IPS DF 6.9 (cell line): ENCODE measurements around the gene ZNF584.

Experiments
- DNase-seq: peaks from one replicate; pipeline ENCODE4 v3.0.0-alpha.2; 2013; ENCODE audit warnings: low read depth, low spot score
- H3K27ac ChIP-seq: one replicate; pipeline ENCODE4 v1.5.1; 2013; ENCODE audit warnings: low read length, control low read depth
- H3K27me3 ChIP-seq: 2 replicates; pipeline ENCODE4 v1.6.1; 2013; ENCODE audit warnings: mild to moderate bottlenecking, low read length; ENCODE audit not compliant: control insufficient read depth, insufficient read depth
- H3K36me3 ChIP-seq: 2 replicates; pipeline ENCODE4 v1.6.1; 2013; ENCODE audit warnings: low read length; ENCODE audit not compliant: control insufficient read depth, insufficient read depth
- H3K4me1 ChIP-seq: 2 replicates; pipeline ENCODE4 v1.6.1; 2013; ENCODE audit warnings: low read length; ENCODE audit not compliant: control insufficient read depth, insufficient read depth
- H3K4me3 ChIP-seq: 2 replicates; pipeline ENCODE4 v1.5.1; 2013; ENCODE audit warnings: mild to moderate bottlenecking, low read length
- H3K9me3 ChIP-seq: 2 replicates; pipeline ENCODE4 v1.6.1; 2013; ENCODE audit warnings: low read length, inconsistent platforms; ENCODE audit not compliant: control insufficient read depth, insufficient read depth
- WGBS: extraction: QIAGEN DNeasy Blood & Tissue Kit; methylation state at CpG from one replicate; pipeline ENCODE4 v1.1.7; 2013; ENCODE audit warnings: mixed read lengths, missing lambda C conversion rate; ENCODE audit not compliant: insufficient read length, insufficient coverage; 5-methylcytosine and 5-hydroxymethylcytosine counted together

ZNF584 gene

DNA sequence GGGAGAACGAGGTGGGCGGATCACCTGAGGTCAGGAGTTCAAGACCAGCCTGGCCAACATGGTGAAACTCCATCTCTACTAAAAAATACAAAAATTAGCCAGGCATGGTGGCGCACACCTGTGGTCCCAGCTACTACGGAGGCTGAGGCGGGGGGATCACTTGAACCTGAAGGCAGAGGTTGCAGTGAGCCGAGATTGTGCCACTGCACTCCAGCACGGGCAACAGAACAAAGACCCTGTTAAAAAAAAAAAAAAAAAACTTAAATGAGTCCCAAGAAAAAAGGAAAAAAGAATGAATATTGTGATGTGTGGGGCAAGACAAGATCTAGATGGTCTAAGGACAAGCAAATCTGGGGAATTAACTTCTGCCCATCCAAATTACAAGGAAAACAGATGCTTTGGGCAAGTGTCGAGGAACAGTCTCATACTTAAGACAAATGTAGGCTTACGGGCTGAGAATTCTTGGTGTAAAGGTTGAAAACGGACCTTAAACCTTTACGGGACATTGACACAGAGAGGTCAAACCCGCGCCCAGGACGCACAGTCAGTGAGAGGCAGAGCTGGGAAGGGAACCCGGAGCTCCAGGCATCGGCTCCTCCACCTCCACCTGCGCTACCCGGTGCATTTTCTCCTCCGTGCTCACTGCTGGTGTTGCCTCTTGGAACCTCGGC is 57.8 kb downstream of the ZNF584 start:
- Histone ChIP-seq H3K27me3 (no peaks in the 10 kb centered on the region), H3K27ac (no peak overlapping the region), H3K36me3 (peaks cover 5% of the 10 kb centered on the region; the same call in 1 of the 2 replicates), H3K4me3 (peak overlapping the region; percentile 23; the same call in 1 of the 2 replicates), H3K9me3 (no peaks in the 10 kb centered on the region), H3K4me1 (no peaks in the 10 kb centered on the region)
- no CpG with 5 or more reads among the region's 20 CpGs for WGBS
- DNase-seq, result no peak

DNA sequence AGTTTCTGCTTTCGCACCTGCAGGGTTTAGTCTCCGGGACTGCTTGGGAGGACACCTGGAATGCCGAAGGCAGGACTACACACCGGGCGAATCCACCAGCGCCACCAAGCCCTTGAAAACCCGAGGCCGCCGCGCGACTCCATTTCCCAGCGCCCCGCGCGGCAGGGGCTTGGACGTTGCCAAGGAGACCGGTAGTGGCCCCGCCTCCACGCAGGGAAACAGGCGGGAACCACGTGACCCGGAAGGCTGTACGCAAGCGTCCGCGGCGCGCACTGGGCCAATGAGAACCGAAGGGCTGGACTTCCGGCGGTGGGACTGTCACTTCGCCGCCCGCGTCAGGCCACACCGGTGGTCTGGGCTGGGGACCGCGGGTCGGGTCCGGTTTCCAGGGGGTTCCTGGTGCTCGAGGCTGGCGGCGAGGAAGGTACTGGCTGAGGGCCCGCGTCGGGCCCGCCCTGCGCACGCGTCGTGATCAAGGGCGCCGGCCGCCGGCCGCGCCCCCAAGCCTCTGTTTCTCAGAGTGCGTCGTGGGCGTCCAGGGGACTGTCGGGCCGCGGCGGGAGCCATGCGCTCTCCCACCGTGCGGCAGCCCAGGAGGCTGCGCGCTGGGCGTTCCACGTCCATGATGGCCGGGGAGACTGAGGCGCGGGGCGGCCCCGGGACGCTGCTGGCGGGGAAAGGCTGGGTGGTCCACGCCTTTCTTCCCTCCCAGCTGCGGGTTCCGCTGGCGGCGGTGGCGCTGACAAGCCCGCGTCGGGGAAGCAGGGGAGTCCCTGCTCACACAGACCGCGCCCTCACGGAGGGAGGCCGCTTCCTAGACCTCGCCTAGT is 58.5 kb downstream of the ZNF584 start, which contains the start of gene ZNF324:
Gene ZNF324 (plus strand): TSS at position 321 of the 830 bp plus-strand sequence. CDS start 2,106 bp downstream, outside the sequence.
- Histone ChIP-seq H3K27me3 (no peaks in the 10 kb centered on the region), H3K4me1 (no peaks in the 10 kb centered on the region), H3K4me3 (peak within 1 kb of the TSS; percentile 66), H3K36me3 (peaks cover 10% of the 10 kb centered on the region), H3K27ac (no peak within 1 kb of the TSS), H3K9me3 (no peaks in the 10 kb centered on the region)
- WGBS, result no CpG with 5 or more reads among the region's 92 CpGs
- peak; percentile 95 for DNase-seq
